Stimulated activated CD4-positive, alpha-beta T cell treated with anti-CD3 and anti-CD28 coated beads, TNF-alpha, amount 100 ng/mL, for 48 hours (primary cell): Measurements from ENCODE around the gene FAM83F.

Experiments used
- DNase-seq, 3 donors: peaks; one replicate each; pipeline ENCODE4 v3.0.0-alpha.2; 2020; ENCODE audit warnings: low read depth in 3 of 3

The FAM83F gene

GRCh38 chr22:40033586-40034380 lies 39.0 kb downstream of the FAM83F start:
- no peak for DNase-seq

GRCh38 chr22:40035351-40035750 lies 40.6 kb downstream of the FAM83F start:
- no peak for DNase-seq

GRCh38 chr22:40036126-40036525 lies 41.4 kb downstream of the FAM83F start:
- no peak for DNase-seq

- peak in 2 of 3 donors; percentile 44 for DNase-seq
These were observed 42.0 kb downstream of the FAM83F start for GRCh38 chr22:40036591-40037225.

- no peak for DNase-seq
These were observed 42.6 kb downstream of the FAM83F start for GRCh38 chr22:40037320-40037719.

GRCh38 chr22:40039482-40040115 lies 44.8 kb downstream of the FAM83F start:
- DNase-seq: no peak

GRCh38 chr22:40040927-40041326 lies 46.2 kb downstream of the FAM83F start:
- DNase-seq: no peak

- DNase-seq: no peak
These were observed 46.8 kb downstream of the FAM83F start for GRCh38 chr22:40041366-40042137.

- DNase-seq: no peak
These were observed 47.6 kb downstream of the FAM83F start for GRCh38 chr22:40042312-40042711.

GRCh38 chr22:40043081-40043480 lies 48.3 kb downstream of the FAM83F start:
- no peak for DNase-seq

GRCh38 chr22:40043793-40044101 lies 49.0 kb downstream of the FAM83F start:
- no peak for DNase-seq

- peak; percentile 95 to 99 (median 95) for DNase-seq
These were observed 49.5 kb downstream of the FAM83F start for GRCh38 chr22:40044102-40044869.

- DNase-seq: peak; percentile 47 to 61 (median 61)
These were observed 50.4 kb downstream of the FAM83F start for GRCh38 chr22:40044870-40045834.

GRCh38 chr22:40046126-40046525 lies 51.4 kb downstream of the FAM83F start:
- DNase-seq: no peak

GRCh38 chr22:40050258-40050657 lies 55.5 kb downstream of the FAM83F start:
- no peak for DNase-seq

GRCh38 chr22:40051322-40051721 lies 56.6 kb downstream of the FAM83F start:
- no peak for DNase-seq

- no peak for DNase-seq
These were observed 58.7 kb downstream of the FAM83F start for GRCh38 chr22:40053460-40053859.

GRCh38 chr22:40054486-40054885 lies 59.7 kb downstream of the FAM83F start:
- DNase-seq: no peak

- DNase-seq: no peak
These were observed 60.6 kb downstream of the FAM83F start for GRCh38 chr22:40055143-40055883.

- DNase-seq: no peak
These were observed 61.4 kb downstream of the FAM83F start for GRCh38 chr22:40056154-40056553.
